GM18499 (cell line): ENCODE results near the gene WDR81.
"Not testable (repeated sequence)": the region's sequence is repeated elsewhere in the genome, so short reads cannot be mapped to it uniquely, and the experiment has no call there.

Experiments
- ATAC-seq: cut with Tn5 transposase; IDR thresholded peaks from one replicate; pipeline ENCODE4 v1.9.1; 2021; ENCODE audit warnings: moderate number of reproducible peaks; ENCODE audit not compliant: insufficient read depth, unreplicated experiment

WDR81 gene

GRCh38 chr17:1729966-1730325, 5.4 kb downstream of the WDR81 start:
- ATAC-seq = no peak

DNA sequence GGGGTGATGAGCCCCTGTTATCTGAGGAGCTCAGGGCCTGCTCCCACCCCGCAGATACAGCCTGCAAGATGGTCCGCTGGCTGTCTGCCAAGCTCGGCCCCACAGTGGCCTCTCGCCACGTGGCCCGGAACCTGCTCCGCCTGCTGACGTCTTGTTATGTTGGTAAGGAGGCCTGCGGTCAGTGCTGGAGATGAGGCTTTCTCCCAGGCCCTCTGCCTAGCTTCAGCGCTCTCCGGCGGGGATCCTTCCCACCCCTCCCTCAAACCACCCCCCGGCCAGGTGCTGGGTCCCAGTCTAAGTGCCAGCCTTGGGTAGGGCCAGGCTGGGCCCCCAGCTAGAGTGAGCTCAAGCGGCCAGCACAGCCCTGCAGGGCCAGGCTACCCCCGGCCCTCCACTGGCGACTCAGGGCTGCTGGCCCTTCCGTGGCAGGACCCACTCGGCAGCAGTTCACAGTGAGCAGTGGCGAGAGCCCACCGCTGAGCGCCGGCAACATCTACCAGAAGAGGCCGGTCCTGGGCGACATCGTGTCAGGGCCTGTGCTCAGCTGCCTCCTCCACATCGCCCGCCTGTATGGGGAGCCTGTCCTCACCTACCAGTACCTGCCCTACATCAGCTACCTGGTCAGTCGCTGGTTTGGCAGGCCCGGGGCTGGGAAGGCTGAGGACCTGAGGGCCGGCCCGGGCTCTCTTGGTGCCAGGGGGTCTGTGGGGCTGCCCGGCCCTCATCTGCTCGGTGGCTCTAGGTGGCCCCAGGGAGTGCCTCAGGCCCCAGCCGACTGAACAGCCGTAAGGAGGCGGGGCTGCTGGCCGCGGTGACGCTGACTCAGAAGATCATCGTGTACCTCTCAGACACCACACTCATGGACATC, 6.1 kb downstream of the WDR81 start:
- no peak for ATAC-seq

- ATAC-seq = no peak
Measured at GRCh38 chr17:1731194-1731506, 6.6 kb downstream of the WDR81 start.

DNA sequence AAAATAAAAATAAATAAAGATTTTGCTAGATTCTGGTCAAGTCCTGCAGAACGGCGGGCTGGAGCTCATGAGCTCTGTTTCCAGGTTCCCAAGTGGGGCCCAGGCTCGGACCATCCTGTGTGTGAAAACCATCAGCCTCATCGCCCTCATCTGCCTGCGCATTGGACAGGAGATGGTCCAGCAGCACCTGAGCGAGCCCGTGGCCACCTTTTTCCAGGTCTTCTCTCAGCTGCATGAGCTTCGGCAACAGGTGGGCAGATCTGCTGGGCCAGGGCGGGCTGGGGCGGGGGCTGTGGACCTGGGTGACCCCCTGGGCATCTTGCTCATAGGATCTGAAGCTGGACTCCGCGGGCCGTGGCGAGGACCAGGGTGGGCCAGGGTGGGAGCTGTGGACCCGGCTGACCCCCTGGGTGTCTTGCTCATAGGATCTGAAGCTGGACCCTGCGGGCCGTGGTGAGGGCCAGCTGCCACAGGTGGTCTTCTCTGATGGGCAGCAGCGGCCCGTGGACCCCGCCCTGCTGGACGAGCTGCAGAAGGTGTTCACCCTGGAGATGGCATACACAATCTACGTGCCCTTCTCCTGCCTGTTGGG, 7.8 kb downstream of the WDR81 start:
- no peak for ATAC-seq

DNA sequence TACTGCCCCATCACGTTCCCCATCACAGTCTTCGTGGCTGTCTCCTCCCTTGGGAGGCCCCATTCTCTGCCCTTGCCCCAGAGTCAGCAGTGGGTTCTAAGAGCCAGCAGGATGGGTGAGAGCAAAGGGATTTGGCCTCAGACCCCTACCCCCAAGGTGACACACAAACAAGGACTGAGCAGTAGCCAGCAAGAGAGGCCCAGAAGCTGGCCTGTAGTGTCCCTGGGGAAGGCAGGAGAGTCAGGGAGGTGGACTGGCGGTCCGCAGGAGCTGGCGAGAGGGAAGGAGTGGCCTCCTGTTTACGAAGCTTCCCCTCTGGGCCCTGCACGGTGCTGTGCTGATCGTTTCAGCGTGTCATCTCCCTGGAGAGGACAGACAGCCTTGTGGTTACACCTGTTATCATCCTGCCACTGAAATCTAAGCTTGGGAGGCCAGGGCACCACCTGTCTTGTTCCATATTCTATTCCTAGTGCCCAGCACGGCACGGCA, 8.4 kb downstream of the WDR81 start:
- no peak for ATAC-seq

DNA sequence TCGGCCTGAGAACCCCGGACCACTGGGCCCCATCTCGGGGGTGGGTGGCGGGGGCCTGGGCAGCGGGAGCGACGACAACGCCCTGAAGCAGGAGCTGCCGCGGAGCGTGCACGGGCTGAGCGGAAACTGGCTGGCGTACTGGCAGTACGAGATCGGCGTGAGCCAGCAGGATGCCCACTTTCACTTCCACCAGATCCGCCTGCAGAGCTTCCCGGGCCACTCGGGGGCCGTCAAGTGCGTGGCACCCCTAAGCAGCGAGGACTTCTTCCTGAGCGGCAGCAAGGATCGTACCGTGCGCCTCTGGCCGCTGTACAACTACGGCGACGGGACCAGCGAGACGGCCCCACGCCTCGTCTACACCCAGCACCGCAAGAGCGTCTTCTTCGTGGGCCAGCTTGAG, 9.3 kb downstream of the WDR81 start:
- ATAC-seq = no peak

DNA sequence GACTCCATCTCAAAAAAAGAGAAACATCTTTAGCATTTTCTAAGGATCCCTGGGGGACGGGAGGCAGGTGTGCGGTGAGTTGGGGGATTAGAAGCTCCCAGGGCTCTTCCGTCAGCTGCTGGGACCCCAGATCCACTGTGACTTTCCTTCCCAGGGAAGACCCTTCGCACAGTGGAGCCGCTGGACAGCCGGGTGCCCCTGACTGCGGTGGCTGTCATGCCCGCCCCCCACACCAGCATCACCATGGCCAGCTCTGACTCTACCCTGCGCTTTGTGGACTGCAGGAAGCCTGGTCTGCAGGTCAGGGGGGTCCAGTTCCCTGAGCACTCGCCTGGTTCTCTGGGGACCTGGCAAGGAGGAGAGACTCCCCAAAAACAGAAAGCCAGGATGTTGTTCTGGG, 10.9 kb downstream of the WDR81 start:
- no peak for ATAC-seq

DNA sequence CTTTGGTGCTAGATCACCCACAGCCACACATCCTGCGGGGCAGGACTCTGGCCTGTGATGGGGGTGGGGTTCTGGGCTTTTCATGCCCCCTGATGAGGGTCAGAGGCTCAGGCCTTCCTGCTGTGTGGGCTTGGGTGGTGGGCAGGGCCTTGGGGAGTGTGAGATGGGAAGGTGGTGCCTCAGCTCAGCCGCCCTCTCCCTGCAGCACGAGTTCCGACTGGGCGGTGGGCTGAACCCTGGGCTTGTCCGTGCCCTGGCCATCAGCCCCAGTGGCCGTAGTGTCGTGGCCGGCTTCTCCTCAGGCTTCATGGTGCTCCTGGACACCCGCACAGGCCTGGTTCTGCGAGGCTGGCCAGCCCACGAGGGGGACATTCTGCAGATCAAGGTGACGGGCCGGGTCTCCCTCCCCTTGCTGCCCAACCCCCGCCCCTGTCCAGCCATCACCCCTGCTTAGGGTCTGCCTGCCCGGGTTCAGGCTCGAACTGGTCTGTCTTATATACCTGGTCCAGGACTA, 11.4 kb downstream of the WDR81 start:
- ATAC-seq = no peak

- ATAC-seq = no peak
Measured at GRCh38 chr17:1736348-1737281, 12.1 kb downstream of the WDR81 start.

- ATAC-seq = no peak
Measured at GRCh38 chr17:1737531-1738291, 13.2 kb downstream of the WDR81 start.

DNA sequence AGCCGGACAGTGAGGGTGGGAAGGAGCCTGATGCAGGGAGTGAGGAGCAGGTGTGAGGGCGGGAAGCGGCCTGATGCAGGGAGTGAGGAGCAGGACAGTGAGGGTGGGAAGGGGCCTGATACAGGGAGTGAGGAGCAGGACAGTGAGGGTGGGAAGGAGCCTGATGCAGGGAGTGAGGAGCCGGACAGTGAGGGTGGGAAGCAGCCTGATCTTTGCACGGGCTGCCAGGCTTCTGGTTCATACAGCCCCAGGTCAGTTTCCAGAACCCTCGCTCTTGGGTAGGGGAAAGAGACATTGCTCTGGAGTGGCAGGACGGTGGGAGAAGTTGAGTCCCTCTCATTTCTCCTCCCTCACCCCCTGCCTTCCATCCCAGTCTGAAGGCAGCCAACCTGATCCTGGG, 17.4 kb downstream of the WDR81 start:
- ATAC-seq = not testable (repeated sequence)

- ATAC-seq = no peak
Measured at GRCh38 chr17:1742371-1743087, 18.0 kb downstream of the WDR81 start, which contains the start of gene SERPINF2. Gene SERPINF2 (plus strand): TSS chr17:1742871. CDS start chr17:1744996, 2,125 bp downstream.

DNA sequence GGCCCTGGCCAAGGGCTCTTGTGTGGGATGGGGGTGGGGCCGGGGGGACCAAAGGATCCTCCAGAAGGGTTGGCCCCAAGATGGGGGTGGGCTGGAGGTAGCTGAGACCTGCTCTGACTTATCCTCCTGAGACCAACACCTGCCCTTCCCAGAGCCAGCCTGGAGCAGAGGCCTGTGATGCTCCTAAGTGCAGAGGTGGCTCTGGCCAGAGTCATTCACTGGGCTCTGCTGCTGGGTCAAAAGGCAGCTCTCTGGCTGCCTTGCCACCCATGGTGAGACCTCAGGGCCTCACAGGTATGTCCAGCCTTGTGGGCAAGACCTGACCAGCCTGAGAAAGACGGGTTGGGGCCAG, 18.6 kb downstream of the WDR81 start:
- no peak for ATAC-seq

- ATAC-seq = no peak
Measured at GRCh38 chr17:1744551-1745512, 20.3 kb downstream of the WDR81 start.

DNA sequence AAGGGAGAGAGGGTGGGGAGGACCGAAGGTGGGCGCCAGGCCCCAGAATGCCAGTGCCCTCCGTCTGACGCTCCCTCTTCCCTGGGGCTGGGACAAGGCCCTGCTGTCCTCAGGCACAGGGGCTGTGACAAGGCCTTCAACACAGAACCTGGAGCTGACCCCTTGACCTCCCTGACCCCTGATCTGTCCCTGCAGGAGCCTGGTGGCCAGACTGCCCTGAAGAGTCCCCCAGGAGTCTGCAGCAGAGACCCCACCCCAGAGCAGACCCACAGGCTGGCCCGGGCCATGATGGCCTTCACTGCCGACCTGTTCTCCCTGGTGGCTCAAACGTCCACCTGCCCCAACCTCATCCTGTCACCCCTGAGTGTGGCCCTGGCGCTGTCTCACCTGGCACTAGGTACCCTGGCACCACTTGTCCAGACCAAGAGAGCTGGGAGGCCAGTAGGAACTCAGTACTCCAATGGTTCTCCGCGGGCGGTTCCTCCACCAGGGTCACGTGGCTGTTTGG, 21.1 kb downstream of the WDR81 start:
- no peak for ATAC-seq

DNA sequence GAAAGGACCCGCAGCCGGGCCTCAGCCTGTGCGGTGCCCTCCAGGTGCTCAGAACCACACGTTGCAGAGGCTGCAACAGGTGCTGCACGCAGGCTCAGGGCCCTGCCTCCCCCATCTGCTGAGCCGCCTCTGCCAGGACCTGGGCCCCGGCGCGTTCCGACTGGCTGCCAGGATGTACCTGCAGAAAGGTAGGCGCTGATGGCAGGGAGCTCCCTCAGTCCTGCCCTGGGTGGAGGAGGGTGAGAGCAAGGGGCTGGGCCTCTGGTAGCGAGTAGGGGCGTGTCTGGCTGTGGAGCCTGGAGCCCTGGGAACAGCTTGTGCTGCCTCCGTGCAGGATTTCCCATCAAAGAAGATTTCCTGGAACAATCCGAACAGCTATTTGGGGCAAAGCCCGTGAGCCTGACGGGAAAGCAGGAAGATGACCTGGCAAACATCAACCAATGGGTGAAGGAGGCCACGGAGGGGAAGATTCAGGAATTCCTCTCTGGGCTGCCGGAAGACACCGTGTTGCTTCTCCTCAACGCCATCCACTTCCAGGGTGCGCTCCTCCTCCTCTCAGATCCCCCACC, 22.6 kb downstream of the WDR81 start:
- no peak for ATAC-seq

- ATAC-seq = no peak
Measured at GRCh38 chr17:1750628-1751027, 26.1 kb downstream of the WDR81 start.
